HG03175 (cell line): ENCODE measurements around the gene DLG2.

ENCODE experiments used
- ATAC-seq: cut with Tn5 transposase; IDR thresholded peaks from one replicate; pipeline ENCODE4 v1.9.1; 2021; ENCODE audit warnings: mild to moderate bottlenecking, moderate library complexity; ENCODE audit not compliant: unreplicated experiment

Gene DLG2

GRCh38 chr11:83682611-83682973, 1944.6 kb downstream of the DLG2 start:
- ATAC-seq: peak; percentile 92

- no peak for ATAC-seq
Measured at GRCh38 chr11:83681906-83682610, 1945.1 kb downstream of the DLG2 start.

GRCh38 chr11:83681031-83681781, 1945.9 kb downstream of the DLG2 start:
- peak; percentile 51 for ATAC-seq

GRCh38 chr11:83680321-83680720, 1946.8 kb downstream of the DLG2 start:
- ATAC-seq: no peak

GRCh38 chr11:83678831-83679584, 1948.1 kb downstream of the DLG2 start:
- ATAC-seq: no peak

GRCh38 chr11:83677730-83678129, 1949.4 kb downstream of the DLG2 start:
- ATAC-seq: no peak

GRCh38 chr11:83676056-83676601, 1951.0 kb downstream of the DLG2 start:
- ATAC-seq: no peak

- ATAC-seq: no peak
Measured at GRCh38 chr11:83674102-83674896, 1952.8 kb downstream of the DLG2 start.

- no peak for ATAC-seq
Measured at GRCh38 chr11:83671289-83671688, 1955.9 kb downstream of the DLG2 start.

GRCh38 chr11:83666149-83666548, 1961.0 kb downstream of the DLG2 start:
- no peak for ATAC-seq

GRCh38 chr11:83663988-83664387, 1963.2 kb downstream of the DLG2 start:
- no peak for ATAC-seq

- ATAC-seq: no peak
Measured at GRCh38 chr11:83663446-83663845, 1963.7 kb downstream of the DLG2 start.

- no peak for ATAC-seq
Measured at GRCh38 chr11:83662494-83662893, 1964.7 kb downstream of the DLG2 start.

GRCh38 chr11:83661491-83662350, 1965.4 kb downstream of the DLG2 start:
- no peak for ATAC-seq

- no peak for ATAC-seq
Measured at GRCh38 chr11:83659466-83659865, 1967.7 kb downstream of the DLG2 start.

- no peak for ATAC-seq
Measured at GRCh38 chr11:83656796-83657330, 1970.3 kb downstream of the DLG2 start.

- ATAC-seq: no peak
Measured at GRCh38 chr11:83655976-83656375, 1971.2 kb downstream of the DLG2 start.

GRCh38 chr11:83649528-83649855, 1977.7 kb downstream of the DLG2 start:
- no peak for ATAC-seq
